Fibroblast of villous mesenchyme (primary cell): ENCODE results near the gene PITPNC1. TPM values are rescaled to one million over a fixed set of nuclear protein-coding genes. Genes with fewer than 3 reads are reported as not detected.

Experiments used
- DNase-seq: peaks from one replicate; pipeline ENCODE4 v3.0.0-alpha.2; 2010; ENCODE audit warnings: low read depth
- H3K4me3 ChIP-seq: 2 replicates; pipeline ENCODE4 v1.5.1; 2011; ENCODE audit warnings: low read depth, mild to moderate bottlenecking, low read length
- total RNA-seq: library from RNA; depleted of rRNA; stranded (reverse); fragments of >200 nt; gene quantifications from 2 replicates; pipeline ENCODE4 v1.2.3, GENCODE V29; 2012
- TF ChIP-seq, protein P1 (sequence below): IDR thresholded peaks from 2 replicates; pipeline ENCODE4 v1.5.1; 2012; ENCODE audit warnings: low read depth, mild to moderate bottlenecking, low read length; ENCODE audit not compliant: insufficient read depth

PITPNC1 gene
- total RNA-seq, 1 donor, result 4.3 TPM

DNA sequence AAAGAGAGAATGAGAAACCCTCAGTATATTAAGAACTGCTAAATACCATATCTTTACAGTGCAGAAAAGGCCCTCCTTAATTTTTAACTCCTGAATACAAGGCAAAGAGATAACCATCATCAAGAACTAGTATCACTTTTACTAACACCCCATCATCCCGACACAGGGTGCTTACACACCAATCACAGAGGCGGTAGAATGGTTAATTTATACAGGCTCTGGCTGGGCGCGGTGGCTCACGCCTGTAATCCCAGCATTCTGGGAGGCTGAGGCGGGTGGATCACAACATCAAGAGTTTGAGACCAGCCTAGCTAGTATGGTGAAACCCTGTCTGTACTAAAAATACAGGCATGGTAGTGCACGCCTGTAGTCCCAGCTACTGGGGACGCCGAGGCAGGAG lies 14.9 kb upstream of the PITPNC1 start:
- H3K4me3 ChIP-seq, result no peak overlapping the region
- TF ChIP-seq, protein P1, sequence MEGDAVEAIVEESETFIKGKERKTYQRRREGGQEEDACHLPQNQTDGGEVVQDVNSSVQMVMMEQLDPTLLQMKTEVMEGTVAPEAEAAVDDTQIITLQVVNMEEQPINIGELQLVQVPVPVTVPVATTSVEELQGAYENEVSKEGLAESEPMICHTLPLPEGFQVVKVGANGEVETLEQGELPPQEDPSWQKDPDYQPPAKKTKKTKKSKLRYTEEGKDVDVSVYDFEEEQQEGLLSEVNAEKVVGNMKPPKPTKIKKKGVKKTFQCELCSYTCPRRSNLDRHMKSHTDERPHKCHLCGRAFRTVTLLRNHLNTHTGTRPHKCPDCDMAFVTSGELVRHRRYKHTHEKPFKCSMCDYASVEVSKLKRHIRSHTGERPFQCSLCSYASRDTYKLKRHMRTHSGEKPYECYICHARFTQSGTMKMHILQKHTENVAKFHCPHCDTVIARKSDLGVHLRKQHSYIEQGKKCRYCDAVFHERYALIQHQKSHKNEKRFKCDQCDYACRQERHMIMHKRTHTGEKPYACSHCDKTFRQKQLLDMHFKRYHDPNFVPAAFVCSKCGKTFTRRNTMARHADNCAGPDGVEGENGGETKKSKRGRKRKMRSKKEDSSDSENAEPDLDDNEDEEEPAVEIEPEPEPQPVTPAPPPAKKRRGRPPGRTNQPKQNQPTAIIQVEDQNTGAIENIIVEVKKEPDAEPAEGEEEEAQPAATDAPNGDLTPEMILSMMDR, result no peak
- no peak for DNase-seq

DNA sequence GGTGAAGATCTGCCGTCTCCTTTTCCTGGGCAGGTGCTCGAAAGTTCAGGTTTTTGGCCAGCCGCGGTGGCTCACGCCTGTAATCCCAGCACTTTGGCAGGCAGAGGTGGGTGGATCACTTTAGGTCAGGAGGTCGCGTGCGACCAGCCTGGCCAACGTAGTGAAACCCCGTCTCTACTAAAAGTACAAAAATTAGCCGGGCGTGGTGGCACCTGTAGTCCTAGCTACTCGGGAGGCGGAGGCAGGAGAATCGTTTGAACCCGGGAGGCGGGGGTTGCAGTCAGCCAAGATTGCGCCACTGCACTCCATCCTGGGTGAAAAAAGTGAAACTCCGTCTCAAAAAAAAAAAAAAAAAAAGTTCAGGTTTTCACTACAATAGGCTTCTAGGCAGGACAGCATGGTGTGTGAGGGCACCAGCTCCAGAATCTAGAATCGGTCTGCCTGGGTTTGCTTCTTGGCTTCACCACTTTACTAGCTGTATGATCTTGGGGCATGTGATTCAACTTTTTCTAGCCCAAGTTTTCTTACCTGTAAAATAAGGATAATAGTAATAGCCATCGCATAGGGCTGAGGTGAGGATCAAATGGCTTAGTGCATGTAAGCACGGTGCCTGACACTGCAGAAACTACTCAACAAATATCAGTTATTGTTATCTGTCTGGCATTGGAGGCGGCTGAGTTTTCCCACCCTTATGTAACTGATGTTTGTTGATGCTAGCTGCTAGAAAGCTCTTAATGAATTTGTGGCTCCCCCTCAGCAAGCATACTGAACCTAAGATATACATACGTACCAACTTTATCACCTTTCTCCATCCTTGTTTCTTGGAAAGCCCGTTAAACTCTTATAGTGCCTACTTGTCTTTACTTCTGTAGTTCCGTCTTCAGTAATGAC lies 12.0 kb upstream of the PITPNC1 start:
- DNase-seq, result no peak
- peak overlapping the region; percentile 99 for H3K4me3 ChIP-seq
- TF ChIP-seq, protein P1, result no peak

DNA sequence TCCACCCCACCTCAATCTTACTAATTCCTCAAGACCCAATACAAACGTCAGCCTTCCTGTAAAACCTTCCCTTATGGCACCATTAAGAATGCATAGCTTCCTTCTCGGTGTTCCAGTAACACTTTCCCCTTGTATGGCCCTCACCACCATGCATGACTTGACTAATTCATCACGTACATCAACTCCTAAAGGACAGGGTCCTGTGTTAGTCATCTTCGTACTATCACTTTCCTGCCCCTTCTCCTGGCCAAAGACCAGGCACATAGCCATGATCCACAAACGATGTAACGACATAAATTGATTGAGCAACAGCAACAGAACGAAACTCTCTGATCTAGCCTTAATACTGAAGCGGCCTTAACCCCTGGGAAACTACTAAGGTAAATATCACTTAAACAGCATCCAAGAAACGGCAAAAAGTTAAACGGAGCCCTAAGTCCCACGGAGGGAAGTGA lies 11.3 kb upstream of the PITPNC1 start:
- TF ChIP-seq, protein P1, result no peak
- peak; percentile 79 for DNase-seq
- H3K4me3 ChIP-seq, result peak overlapping the region; percentile 99

DNA sequence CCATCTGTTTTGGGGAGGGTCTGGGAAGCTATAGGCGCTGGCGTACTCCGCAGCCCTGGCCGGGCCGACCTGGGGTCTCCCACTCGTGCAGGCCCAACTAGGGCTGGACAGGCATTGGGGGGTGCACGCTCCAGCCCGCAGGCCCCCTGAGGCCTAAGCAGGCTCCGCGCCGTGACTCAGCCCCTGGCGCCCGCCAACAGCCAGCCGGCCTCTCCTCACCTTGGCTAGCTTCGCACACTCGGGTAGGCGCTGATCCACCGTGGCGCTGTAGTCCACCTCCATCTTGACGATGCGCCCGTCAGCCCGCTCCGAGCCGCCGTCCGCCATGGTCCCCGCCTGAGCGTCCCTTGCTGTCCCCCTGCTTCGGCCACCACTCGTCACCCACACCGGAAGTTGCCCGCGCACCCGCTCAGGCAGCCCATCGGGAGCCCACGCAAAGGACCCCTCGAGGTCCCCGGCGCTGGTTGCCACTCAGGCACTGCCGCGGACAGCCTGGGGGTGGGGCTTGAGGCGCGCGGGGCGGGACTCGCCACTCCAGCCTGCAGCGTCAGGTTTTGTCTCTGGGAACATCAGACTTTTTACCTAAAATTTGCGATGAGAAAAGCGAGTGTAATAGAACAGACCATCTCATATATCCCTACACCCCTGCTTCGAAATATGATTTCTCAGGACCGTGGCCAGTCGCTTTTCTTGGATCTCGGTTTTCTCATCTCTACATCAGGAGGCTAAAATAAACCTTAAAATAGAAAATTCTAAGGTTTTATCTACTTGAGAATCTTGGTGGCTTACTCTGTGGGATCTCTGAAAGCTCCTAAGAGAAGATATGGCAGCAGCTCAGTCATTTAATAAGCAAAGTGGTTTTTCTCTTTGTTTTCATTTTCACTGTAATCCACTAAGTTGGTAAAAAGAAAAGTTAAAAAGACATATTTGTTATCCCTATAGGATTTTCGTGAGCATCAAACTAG lies 10.6 kb upstream of the PITPNC1 start, which contains the start of gene PSMD12:
Gene PSMD12, minus strand, starts transcription at position 385 of the 965 bp plus-strand sequence. Its CDS starts 58 bp downstream, at position 327.
- TF ChIP-seq, protein P1, result no peak
- DNase-seq, result peak; percentile 92
- H3K4me3 ChIP-seq, result peak within 1 kb of the TSS; percentile 99

DNA sequence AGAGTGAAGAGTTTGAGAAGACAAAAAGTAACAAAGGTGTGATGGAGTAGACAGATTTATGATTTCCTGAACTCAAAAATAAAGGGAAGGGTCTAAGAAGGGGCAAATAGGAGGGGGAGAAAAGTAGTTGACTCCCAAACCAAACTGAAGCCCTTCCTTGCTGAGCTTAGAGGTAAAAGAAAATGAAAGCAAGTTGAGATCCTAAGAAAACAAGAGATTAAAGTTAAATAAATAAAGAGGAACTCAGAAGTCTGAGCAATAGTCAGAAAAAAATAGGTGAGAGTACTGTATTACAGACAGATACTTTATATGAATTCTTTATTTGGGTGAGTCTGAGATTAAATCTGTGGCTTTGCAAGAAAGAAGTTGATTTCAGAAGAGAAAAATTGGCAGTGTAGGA lies 7.4 kb upstream of the PITPNC1 start:
- no peak overlapping the region for H3K4me3 ChIP-seq
- DNase-seq, result no peak
- TF ChIP-seq, protein P1, result no peak

DNA sequence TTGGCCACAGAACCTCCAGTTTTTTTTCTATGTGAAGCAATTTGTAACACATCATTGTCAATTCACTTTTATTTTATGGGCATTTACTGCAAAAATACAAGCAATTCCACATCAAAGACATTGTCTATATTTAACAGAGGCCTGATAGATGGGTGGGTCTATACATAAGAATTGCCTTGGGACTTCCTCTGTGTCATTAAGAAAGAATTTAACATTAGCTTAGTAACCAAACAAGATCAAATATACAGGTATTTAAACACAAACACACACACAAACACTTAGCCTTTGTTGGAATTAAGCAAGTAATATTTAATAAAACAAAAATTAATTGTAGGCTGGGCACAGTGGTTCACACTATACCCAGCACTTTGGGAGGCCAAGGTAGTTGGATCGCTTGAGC lies 4.3 kb upstream of the PITPNC1 start:
- TF ChIP-seq, protein P1, result no peak
- no peak for DNase-seq
- no peak overlapping the region for H3K4me3 ChIP-seq
